HG02973 (cell line): ENCODE data around the gene PTPRC.
A peak's percentile ranks its signal among the peaks of the same experiment; 100 is the strongest.

Experiments used
- ATAC-seq: cut with Tn5 transposase; IDR thresholded peaks from one replicate; pipeline ENCODE4 v1.9.1; 2021; ENCODE audit warnings: moderate library complexity; ENCODE audit not compliant: unreplicated experiment

PTPRC gene

GRCh38 chr1:198669023-198669698 is 30.3 kb downstream of the PTPRC start:
- ATAC-seq, result peak; percentile 94

DNA sequence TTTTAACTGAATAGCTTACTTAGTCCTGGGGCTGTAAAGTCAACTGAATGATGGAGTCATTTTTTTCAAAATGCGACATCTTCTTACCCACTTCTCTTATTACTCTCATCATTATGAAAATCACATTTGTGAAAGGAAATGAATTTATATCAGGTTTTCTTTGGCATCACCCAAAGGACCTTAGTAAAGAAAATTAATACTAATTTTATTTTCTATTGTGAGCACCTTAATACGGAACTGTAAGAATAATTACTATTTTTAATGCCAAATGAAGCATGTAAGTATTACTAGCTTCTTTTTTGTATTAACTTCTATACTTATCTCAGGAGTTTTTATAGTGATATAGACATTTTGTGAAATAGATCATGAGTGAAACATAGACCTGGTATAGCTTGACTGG is 30.9 kb downstream of the PTPRC start:
- ATAC-seq, result no peak

GRCh38 chr1:198671136-198671535 is 32.3 kb downstream of the PTPRC start:
- ATAC-seq, result peak; percentile 39

GRCh38 chr1:198672124-198672523 is 33.3 kb downstream of the PTPRC start:
- no peak for ATAC-seq

GRCh38 chr1:198674009-198674408 is 35.2 kb downstream of the PTPRC start:
- ATAC-seq, result no peak

- no peak for ATAC-seq
Observed at GRCh38 chr1:198676253-198676652, 37.4 kb downstream of the PTPRC start.

GRCh38 chr1:198677027-198677426 is 38.2 kb downstream of the PTPRC start:
- ATAC-seq, result no peak

- ATAC-seq, result no peak
Observed at GRCh38 chr1:198677871-198678270, 39.0 kb downstream of the PTPRC start.

GRCh38 chr1:198678301-198678836 is 39.5 kb downstream of the PTPRC start:
- ATAC-seq, result no peak

DNA sequence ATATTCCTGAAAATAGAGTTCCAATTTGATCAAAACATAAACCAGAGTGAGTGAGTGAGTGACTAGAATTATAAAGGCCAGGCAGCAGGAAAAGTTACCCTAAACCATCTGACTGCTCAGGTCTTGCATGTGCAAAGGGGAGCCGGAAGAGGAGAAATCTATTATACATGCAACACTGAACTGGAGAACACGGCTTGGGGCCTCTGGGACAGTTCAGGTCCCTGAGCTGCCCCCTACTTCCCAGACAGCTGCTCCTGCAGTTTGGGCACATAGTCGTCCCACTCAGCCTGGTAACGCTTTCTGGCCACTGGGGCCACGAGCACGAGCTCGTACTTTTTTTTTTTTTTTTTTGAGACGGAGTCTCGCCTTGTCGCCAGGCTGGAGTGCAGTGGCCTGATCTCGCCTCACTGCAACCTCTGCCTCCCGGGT is 40.1 kb downstream of the PTPRC start:
- ATAC-seq, result no peak

DNA sequence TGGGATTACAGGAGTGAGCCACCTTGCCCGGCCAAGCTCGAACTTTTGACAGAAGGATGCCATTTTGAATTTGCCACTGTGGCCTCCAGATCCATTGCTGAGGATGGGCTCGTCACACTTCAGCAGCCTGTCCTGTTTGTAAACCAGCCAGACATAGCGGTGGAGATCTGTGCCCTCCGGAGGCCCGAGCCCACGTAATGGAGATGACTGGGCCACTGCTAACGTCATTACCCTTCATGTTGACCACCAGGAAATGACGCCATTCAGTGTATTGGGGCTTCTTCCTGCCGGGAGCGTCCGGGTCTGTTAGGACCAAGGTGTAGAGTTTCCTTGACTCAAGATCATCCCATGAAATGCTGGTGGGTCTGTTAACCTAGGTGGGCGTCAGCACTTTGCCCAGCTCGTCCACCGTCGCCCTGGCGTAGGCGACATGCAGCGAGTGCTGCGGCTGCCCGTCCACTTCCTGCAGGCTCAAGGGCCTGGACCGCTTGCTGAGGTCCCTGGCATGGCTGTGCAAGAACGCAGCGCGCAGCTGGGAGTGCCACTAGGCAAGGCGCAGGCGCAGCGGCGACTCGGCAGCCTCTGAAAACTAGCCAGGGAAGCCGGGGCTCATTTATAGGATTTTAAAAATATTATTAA is 40.8 kb downstream of the PTPRC start:
- no peak for ATAC-seq

DNA sequence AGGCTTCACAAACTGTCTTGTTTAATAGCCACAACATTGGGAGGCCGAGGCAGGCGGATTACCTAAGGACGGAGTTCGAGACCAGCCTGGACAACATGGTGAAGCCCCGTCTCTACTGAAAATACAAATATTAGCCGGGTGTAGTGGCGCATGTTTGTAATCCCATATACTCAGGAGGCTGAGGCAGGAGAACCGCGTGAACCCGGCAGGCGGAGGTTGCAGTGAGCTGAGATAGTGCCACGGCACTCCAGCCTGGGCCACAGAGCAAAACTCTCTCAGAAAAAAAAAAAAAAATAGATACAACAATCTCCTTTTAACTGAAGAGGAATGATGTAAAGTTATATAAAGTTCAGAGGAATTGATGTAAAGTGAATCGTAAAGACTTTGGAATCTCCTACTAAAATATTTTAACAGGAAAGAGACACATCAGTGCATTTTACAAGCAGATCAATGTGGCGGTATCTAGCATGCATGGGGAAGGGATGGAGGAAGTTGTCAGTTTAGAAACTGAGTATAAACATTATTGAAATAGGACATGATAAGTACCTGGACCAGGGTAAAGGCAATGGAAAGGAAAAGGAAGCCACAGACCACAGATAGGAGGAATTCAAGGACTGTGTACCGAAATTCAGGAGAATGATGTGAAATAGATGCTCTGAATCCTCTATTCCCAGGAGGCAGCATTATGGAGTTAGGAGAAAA is 41.5 kb downstream of the PTPRC start:
- no peak for ATAC-seq

DNA sequence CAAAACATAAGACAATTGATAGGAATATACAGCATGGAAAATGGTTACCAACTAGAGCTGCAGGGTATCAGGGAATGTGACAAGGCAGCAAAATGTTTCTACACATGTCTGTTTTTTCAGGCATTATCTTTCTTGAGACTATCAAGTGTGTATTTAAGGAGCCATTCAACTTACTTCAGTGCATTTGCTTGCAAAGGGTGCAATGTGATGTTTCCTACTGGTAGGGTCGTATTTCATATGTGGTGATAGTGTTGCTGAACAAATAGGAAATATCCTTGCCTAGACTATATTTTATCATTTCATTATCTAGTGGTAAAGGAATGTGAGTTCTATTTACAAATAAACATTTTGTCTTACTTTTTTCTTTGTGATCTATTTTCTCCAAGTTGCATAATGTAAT is 42.4 kb downstream of the PTPRC start:
- ATAC-seq, result no peak

GRCh38 chr1:198681831-198682759 is 43.3 kb downstream of the PTPRC start:
- peak; percentile 97 for ATAC-seq

DNA sequence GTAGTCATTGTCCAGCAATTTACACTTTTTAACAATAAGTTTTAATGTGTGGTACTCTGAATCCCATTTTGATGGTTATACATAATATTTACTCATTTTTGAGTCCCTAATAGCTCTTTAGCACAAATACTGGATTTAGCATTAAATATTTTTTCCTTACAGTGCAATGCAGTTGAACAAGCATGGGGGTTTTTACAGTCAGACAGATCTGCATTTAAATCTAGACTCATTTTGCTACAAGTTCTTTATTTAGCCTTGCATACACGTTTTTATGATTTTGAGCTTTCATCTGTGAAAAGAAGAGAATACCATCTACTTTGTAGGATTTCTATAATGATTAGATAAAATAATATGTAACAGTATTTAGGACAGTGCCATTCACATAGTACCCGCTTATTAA is 44.0 kb downstream of the PTPRC start:
- no peak for ATAC-seq

DNA sequence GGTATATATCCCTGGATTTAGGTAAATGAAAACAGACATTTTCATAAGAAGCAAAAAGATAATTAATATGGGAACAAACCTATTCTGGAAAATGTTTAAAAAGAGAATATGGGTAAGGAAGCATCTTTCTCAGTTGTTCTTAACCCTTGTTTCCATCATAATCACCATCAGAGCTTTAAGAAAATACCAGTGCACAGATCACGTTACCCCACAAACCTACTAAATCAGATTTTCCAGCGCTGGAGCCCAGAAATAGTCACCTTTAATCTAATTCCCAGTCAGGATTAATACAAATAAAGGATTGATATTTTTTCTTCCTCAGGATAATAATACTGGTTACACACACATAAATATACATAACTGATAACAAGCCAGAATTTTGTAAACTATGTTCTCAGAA is 44.6 kb downstream of the PTPRC start:
- ATAC-seq, result no peak

GRCh38 chr1:198686069-198686728 is 47.4 kb downstream of the PTPRC start:
- no peak for ATAC-seq

- ATAC-seq, result no peak
Observed at GRCh38 chr1:198687429-198687828, 48.6 kb downstream of the PTPRC start.

DNA sequence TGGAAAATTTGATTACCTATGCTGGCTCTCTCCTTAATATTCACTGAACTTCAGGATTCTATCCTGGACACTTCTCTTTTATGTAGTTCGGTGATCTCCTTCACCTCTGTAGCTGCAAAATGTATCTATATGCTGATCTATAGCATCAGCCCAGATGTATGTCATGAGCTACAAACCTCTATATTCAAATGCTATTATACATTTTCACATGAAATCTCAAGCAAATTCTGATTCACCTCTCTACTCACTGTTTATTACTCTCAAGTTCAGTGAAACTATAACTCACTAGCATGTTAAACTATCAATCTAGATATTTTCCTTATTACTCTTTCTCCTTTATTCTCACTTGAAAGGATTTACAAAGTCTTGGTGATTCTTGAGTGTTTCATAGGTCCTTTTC is 52.2 kb downstream of the PTPRC start:
- no peak for ATAC-seq

DNA sequence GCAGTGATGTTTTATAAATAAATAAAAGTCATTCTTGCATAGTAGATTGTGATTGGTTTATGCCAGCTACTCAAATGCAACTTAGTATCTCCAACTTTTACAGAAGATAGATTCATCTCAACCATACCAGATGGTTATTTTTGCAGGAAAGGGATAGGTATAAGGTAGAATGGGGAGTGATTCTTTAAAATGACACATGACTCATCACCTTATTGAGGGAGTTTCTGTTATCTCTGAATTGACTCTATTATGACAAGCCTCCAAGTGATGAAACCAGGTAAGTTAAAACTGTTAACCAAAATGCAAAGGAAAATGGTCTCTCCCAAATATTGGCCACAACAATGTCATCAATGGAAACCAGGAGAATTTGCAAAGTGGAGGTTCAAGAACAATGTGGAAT is 54.5 kb downstream of the PTPRC start:
- no peak for ATAC-seq
